ENCODE measurements around the gene UBE2L3. TPM values are rescaled to one million over a fixed set of nuclear protein-coding genes. Genes with fewer than 3 reads are reported as not detected.
"Not testable (repeated sequence)": the region's sequence is repeated elsewhere in the genome, so short reads cannot be mapped to it uniquely, and the experiment has no call there.

UBE2L3 gene
- 10 to 100 TPM; 52.6 to 62.0 (median 57.1) TPM for polyA plus RNA-seq (ENCODE audit: insufficient read length in 4 of 4)

GRCh38 chr22:21567456-21568346, at the start of gene UBE2L3:
TSS of gene UBE2L3 (plus strand) at chr22:21567714. CDS start at chr22:21567745, 31 bp downstream.
- DNase-seq (ENCODE audit: low read depth in 4 of 4, low spot score in 2 of 4): peak; percentile 56 to 68 (median 62)

GRCh38 chr22:21526705-21527500, 40.6 kb upstream of the UBE2L3 start:
- not testable (repeated sequence) for DNase-seq (ENCODE audit: low read depth in 4 of 4, low spot score in 2 of 4)

GRCh38 chr22:21531525-21531924, 36.0 kb upstream of the UBE2L3 start:
- not testable (repeated sequence) for DNase-seq (ENCODE audit: low read depth in 4 of 4, low spot score in 2 of 4)

- DNase-seq (ENCODE audit: low read depth in 4 of 4, low spot score in 2 of 4): not testable (repeated sequence)
Measured at GRCh38 chr22:21532863-21533648, 34.5 kb upstream of the UBE2L3 start.

GRCh38 chr22:21539862-21540261, 27.7 kb upstream of the UBE2L3 start:
- not testable (repeated sequence) for DNase-seq (ENCODE audit: low read depth in 4 of 4, low spot score in 2 of 4)

- not testable (repeated sequence) for DNase-seq (ENCODE audit: low read depth in 4 of 4, low spot score in 2 of 4)
Measured at GRCh38 chr22:21544432-21545322, 22.8 kb upstream of the UBE2L3 start.

GRCh38 chr22:21549558-21549957, 18.0 kb upstream of the UBE2L3 start:
- not testable (repeated sequence) for DNase-seq (ENCODE audit: low read depth in 4 of 4, low spot score in 2 of 4)

- DNase-seq (ENCODE audit: low read depth in 4 of 4, low spot score in 2 of 4): not testable (repeated sequence)
Measured at GRCh38 chr22:21550008-21550677, 17.4 kb upstream of the UBE2L3 start.

GRCh38 chr22:21550678-21551047, 16.9 kb upstream of the UBE2L3 start:
- not testable (repeated sequence) for DNase-seq (ENCODE audit: low read depth in 4 of 4, low spot score in 2 of 4)

GRCh38 chr22:21551361-21551760, 16.2 kb upstream of the UBE2L3 start, which contains the start of gene RIMBP3C:
TSS of gene RIMBP3C (minus strand) at chr22:21551461. CDS start at chr22:21550976, 485 bp downstream.
- not testable (repeated sequence) for DNase-seq (ENCODE audit: low read depth in 4 of 4, low spot score in 2 of 4)

GRCh38 chr22:21559345-21560125, 8.0 kb upstream of the UBE2L3 start:
- DNase-seq (ENCODE audit: low read depth in 4 of 4, low spot score in 2 of 4): not testable (repeated sequence)

GRCh38 chr22:21560657-21561056, 6.9 kb upstream of the UBE2L3 start:
- not testable (repeated sequence) for DNase-seq (ENCODE audit: low read depth in 4 of 4, low spot score in 2 of 4)

GRCh38 chr22:21563912-21564311, 3.6 kb upstream of the UBE2L3 start:
- no peak for DNase-seq (ENCODE audit: low read depth in 4 of 4, low spot score in 2 of 4)

GRCh38 chr22:21564411-21564810, 3.1 kb upstream of the UBE2L3 start:
- DNase-seq (ENCODE audit: low read depth in 4 of 4, low spot score in 2 of 4): no peak

- peak in 2 of 4 donors; percentile 7 to 19 for DNase-seq (ENCODE audit: low read depth in 4 of 4, low spot score in 2 of 4)
Measured at GRCh38 chr22:21568347-21569075, 997 bp downstream of the UBE2L3 start.

GRCh38 chr22:21569076-21569427, 1.5 kb downstream of the UBE2L3 start:
- DNase-seq (ENCODE audit: low read depth in 4 of 4, low spot score in 2 of 4): not testable (repeated sequence)

GRCh38 chr22:21569459-21570170, 2.1 kb downstream of the UBE2L3 start:
- no peak for DNase-seq (ENCODE audit: low read depth in 4 of 4, low spot score in 2 of 4)

Measured in left renal cortex interstitium (tissue), 4 donors.